ENCODE data around the gene PTCD1.
"Not testable (repeated sequence)": the region's sequence is repeated elsewhere in the genome, so short reads cannot be mapped to it uniquely, and the experiment has no call there.

The PTCD1 gene

GRCh38 chr7:99385564-99385963 is 53.0 kb downstream of the PTCD1 start:
- DNase-seq, result no peak

- no peak for DNase-seq
Measured at GRCh38 chr7:99384523-99384922, 54.1 kb downstream of the PTCD1 start.

GRCh38 chr7:99383791-99384370 is 54.7 kb downstream of the PTCD1 start:
- no peak for DNase-seq

GRCh38 chr7:99383203-99383602 is 55.4 kb downstream of the PTCD1 start:
- no peak for DNase-seq

- DNase-seq, result no peak
Measured at GRCh38 chr7:99381664-99382075, 56.9 kb downstream of the PTCD1 start.

- DNase-seq, result peak; percentile 92
Measured at GRCh38 chr7:99380823-99381663, 57.6 kb downstream of the PTCD1 start.

- peak; percentile 51 for DNase-seq
Measured at GRCh38 chr7:99380032-99380822, 58.4 kb downstream of the PTCD1 start.

GRCh38 chr7:99379693-99380031 is 58.9 kb downstream of the PTCD1 start:
- not testable (repeated sequence) for DNase-seq

GRCh38 chr7:99379043-99379577 is 59.5 kb downstream of the PTCD1 start:
- DNase-seq, result peak; percentile 56

GRCh38 chr7:99375070-99375807 is 63.4 kb downstream of the PTCD1 start:
- DNase-seq, result peak; percentile 62

- peak; percentile 85 for DNase-seq
Measured at GRCh38 chr7:99374111-99375064, 64.2 kb downstream of the PTCD1 start, which contains the start of gene ARPC1B. ARPC1B (plus strand) TSS chr7:99374730; CDS start chr7:99385715, 10,985 bp downstream.

- DNase-seq, result no peak
Measured at GRCh38 chr7:99373091-99374066, 65.2 kb downstream of the PTCD1 start.

- DNase-seq, result no peak
Measured at GRCh38 chr7:99372275-99373090, 66.1 kb downstream of the PTCD1 start.

- no peak for DNase-seq
Measured at GRCh38 chr7:99371376-99371920, 67.2 kb downstream of the PTCD1 start.

- no peak for DNase-seq
Measured at GRCh38 chr7:99369767-99370391, 68.7 kb downstream of the PTCD1 start.

- DNase-seq, result no peak
Measured at GRCh38 chr7:99368750-99369389, 69.7 kb downstream of the PTCD1 start.
